Stimulated activated CD8-positive, alpha-beta memory T cell treated with anti-CD3 and anti-CD28 coated beads, Interleukin-2, amount 100 ng/mL, for 1 hour (primary cell): ENCODE data around the gene DIAPH2.

Source experiments
- DNase-seq, 2 donors: peaks; one replicate each; pipeline ENCODE4 v3.0.0-alpha.2; 2020; ENCODE audit warnings: low read depth in 2 of 2

DIAPH2 gene

DNA sequence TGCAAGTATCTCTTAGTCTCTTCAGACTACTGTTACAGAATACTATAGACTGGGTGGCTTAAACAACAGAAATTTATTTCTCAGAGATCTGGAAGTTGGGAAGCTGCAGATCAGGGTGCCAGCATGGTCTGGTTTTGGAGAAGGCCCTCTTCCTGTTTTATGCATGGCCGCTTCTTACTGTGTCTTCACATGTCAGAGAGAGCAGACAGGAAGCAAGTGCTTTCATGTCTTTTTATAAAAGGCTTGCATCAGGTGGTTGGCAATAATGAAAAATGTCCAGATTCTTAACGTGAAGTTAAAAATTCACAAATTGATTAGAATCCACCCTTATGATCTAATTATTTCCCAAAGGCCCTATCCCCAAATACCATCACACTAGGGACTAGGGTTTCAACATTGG lies 484.0 kb downstream of the DIAPH2 start:
- no peak for DNase-seq

DNA sequence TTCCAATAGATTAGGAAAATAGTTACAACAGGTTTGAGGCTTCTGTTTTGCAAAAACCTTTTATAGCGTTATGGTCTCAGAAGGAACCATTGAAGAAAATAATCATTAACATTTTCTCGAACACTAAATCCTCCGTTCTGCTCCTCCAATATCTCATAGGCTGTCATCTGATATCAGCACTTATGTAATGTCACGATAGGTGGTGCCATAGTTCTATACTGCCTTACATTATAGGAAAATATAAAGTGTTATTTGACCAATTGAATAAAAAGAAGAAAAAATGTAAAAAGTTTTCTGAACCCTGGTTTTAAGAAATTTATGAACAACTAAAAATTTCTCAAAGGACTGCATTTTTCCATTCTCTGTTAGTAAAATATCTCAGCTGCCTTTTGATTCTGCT lies 490.5 kb downstream of the DIAPH2 start:
- no peak for DNase-seq

DNA sequence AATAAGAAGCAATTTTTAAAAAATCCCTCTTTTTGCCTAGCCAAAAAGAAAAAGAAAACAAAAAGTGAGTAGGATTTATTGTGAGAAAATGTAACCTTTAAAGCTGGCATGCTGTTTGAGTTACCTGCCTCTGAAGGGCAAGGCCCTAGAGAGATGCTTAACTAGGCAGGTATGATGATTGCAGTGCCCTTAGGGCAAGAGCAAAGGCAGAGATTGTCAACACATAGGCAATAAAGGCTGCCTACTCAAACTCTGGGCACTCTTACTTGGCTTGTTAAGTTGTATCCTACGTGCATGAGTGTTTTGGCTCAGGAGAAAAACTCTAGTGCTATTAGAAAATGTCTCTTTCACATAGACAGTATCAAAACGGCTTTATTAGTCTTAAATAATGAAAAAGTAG lies 505.0 kb downstream of the DIAPH2 start:
- DNase-seq, result no peak

DNA sequence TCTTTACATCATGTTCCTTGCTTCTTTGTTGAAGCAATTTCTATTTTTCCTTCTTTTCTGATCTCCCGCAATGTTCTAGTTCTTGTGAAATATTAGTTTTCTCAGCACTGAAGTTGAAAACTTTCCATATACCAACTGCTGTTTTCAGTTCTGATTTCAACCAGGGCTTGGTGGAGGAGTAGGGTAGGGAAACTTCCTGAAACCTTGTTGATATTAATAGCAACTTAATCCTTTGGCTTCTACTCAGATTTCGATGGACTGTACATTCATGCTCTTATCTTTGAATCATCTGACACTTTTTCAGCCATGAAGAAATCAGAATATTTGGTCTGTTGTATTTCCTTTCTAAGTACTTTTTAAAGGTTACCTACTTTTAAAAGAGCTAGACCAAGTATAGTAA lies 514.9 kb downstream of the DIAPH2 start:
- DNase-seq, result no peak

DNA sequence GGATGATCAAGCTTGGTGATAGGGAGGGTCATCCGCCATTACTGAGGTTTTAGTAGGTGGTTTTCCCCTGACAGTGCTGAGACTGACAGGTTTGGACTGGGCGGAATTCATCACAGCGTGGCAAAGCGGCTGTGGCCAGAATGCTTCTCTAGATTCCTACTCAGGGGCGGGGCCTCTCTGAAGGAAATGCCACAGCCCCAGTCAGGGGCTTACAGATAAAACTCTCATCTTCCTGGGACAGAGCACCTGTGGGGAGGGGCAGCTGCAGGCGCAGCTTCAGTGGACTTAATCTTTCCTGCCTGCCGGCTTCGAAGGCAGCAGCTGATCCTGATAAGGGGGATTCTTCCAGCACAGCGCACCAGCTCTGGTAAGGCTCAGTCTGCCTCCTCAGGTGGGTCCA lies 515.8 kb downstream of the DIAPH2 start:
- DNase-seq, result no peak

DNA sequence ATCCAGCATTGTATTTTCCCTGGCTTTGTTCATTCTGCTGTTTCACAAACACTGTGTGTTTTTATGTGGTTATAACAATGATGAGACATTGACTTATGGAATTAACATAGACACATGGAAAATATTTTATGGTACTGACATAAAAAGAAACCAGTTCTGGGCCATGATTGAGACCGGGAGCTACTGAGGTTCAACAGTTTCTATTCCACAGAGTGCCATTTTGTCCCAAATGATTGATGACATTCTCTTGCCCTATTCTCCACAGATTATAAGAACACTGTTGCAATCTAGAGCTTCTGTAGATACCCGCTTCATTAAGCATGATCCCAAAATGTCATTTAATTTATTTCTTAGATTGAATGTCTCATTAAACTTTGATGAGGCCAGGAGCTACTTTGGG lies 525.9 kb downstream of the DIAPH2 start:
- no peak for DNase-seq

DNA sequence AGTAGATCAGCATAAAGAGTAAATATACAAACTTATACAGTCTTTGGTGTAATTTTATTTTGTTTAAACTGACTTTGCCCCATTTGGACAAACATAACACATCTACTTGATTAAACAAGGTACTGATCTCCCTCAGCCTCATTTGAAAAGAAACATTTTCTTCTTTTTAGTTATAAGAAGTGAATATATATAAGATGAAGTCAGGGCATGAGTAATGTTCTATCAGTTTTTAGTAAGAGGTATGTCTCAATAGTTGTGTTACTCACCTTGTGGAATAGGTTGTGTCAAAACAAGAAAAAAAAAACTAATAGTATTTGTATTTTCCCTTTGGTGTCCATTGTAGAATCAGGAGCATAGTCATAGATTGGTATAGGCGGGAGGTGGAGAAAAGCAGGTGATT lies 526.4 kb downstream of the DIAPH2 start:
- DNase-seq, result no peak

DNA sequence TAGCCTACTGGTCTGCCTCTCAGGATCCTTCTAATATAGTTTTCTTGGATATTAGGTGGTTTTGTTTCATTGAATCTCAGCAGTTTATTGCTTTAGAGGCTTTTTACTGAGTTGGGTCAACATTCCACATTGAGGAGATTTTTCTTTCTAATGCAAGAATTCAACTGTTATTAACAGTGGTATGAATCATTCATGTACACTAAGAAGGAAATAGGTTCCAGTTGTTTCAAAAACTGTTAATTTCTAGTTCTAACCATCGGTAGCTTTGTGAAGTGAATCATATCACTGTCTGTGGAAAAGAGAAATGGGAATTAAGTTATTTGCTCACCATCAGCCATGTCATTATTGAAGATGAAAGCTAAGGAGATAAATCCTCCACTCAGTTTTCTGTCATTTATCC lies 530.5 kb downstream of the DIAPH2 start:
- DNase-seq, result no peak

DNA sequence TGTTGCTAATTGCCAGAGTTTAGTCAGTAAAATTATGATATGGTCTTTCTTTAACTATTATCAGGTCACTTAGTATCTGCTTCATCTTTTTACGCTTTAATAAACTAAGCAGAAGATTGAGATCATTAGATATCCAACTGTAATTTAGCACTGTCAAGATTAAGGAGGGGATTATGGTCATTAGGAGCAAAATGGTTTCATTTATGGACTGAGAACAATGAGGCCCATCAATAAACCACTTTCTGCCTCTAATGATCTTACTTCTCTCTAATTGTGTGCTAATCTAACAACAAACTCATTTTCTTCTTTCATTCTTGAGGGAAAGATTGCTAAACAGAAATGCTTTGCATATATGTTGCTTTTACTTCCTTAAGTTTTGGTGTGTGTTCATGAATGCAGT lies 539.5 kb downstream of the DIAPH2 start:
- no peak for DNase-seq

DNA sequence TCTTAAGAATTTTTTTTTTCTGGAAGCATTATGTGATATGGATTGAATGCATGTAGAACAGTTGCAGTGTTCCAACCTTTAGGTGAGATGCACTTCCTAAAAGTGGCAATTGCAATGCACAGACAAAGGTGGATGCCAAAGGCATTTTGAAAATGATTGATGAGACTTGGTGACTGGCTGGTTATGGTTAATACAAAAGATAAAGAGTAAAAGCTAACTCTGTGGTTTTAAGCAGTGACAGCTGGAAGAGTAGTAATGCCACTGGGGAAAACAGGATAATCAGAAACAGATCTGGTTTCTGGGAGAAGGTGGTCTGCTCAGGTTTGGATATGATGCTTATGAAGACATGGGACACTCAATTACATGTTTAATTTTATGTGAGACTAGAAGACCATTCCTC lies 544.7 kb downstream of the DIAPH2 start:
- DNase-seq, result no peak

DNA sequence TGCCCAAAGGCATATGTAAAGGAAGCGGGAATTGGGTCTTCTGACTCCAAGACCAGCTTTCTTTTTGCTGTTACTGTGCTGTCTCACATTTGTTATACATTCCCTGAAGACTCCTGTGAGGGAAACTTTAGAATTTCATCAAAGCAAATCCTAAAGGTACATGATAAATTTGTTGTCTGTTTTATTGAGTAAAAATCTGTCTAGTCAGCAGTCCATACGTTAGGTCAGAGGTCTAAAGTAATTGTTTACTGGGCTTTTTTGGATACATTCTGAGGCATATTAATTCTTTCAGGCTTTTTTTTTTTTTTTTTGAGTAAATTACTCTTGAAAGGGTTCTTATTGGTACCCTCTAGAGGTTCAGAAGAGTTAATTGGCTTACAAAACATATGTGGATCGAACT lies 546.3 kb downstream of the DIAPH2 start:
- no peak for DNase-seq

DNA sequence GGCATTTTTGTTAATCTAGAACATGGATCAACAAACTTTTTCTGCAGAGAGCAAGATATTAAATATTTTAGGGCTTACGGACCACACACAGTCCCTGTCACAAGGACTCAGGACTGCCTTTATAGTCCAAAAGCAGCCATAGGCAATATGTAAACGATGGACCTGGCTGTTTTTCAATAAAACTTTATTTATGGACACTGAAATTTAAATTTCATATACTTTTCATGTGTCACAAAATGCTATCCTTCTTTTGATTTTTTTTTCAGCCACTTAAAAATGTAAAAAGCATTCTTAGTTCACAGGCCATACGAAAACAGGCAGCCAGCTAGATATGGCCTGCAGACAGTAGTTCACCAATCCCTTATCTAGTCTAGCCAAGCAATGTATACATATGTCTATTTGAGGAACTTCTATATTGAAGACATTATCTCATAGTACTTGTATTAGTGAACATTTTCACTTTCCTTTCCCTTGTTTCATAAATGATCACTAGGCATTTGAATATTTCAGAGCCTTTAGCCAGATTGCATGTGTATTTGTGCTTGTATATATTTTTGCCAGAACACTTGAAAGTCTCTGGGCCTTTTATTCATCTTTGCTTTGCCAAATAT lies 549.9 kb downstream of the DIAPH2 start:
- DNase-seq, result no peak

DNA sequence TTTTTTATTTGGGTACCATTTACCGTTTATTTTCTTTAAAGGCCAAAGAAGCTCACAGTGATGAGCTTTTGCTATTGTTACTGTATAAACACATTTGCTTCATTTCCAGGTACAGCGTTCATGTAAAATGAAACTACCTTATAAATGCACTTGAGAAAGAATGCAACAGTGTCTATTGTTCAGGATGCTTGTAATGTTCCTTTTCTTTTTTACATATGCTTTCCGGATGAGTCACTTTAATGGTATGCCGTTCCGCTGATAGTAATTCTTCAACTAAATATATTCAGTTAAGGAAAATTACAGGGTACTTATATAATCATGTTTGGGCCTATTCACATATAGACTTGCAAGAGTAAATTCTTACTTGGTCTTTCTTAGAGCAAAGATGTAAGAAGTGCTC lies 554.0 kb downstream of the DIAPH2 start:
- DNase-seq, result no peak

DNA sequence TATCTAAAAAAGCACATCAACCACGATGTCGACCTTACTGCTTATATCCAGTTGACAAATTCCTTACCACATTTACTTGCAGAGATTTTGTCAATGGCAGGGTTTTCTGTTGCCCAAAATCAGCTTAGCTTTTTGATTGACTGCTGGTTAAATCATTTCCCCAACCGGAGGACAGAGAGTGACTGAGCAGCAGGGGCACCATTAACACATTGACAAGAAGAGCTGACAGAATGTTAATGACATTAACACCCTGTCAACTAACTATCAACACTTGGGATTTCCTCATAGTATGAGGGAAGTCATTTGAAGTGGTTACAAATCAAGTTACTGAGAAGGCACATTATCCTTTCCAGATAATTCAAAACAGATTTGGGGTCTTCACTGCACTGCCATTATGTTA lies 567.5 kb downstream of the DIAPH2 start:
- no peak for DNase-seq

DNA sequence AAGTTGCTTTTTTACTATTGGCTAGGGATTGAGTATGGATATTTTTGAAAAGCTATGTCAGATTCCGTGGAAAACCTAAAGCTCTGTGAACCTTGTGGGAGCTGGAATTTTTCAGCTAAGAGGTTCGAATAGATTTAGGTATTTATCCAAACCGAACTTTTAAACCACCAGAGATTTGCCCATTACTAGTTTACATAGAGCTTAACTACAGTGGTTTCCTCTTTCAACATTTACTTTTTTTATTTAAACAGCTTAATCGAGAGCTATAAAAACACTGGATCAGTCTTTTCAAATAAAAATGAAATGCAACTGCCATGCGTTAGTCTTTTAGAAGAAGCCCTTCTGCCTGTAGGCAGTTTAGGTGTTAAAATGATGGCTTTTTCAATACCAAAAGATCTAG lies 576.0 kb downstream of the DIAPH2 start:
- no peak for DNase-seq

DNA sequence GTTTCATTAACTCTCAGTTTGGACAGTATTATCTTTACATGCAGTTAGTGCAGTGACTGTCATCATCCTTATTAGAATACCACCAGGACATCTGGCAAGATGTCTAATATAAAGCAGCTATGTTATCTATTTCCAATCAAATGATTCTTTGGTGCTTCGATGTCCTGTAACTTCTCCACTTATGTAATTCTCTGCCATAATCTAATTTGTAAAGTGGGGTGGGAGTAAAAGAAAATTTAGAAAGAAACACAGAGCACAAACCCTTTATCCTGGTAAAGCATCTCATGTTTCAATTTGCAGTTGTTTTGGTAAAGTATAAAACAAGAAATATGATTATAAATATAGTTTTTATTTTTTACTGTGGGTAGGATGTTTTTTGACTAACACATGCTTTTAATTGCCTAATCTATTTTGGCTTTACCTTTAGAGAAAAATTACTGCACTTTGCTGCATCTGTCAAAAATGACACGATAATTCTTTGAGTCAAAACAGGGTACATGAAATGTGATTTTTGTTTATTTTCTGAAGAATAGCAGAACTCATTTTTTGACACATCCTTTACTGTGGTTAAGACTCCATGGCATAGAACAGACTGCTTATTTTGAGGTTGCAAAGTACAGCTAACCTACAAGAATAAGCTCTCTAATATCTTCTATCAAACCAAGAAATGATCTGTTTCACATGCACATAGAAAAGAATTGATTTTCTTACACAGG lies 581.9 kb downstream of the DIAPH2 start:
- no peak for DNase-seq

DNA sequence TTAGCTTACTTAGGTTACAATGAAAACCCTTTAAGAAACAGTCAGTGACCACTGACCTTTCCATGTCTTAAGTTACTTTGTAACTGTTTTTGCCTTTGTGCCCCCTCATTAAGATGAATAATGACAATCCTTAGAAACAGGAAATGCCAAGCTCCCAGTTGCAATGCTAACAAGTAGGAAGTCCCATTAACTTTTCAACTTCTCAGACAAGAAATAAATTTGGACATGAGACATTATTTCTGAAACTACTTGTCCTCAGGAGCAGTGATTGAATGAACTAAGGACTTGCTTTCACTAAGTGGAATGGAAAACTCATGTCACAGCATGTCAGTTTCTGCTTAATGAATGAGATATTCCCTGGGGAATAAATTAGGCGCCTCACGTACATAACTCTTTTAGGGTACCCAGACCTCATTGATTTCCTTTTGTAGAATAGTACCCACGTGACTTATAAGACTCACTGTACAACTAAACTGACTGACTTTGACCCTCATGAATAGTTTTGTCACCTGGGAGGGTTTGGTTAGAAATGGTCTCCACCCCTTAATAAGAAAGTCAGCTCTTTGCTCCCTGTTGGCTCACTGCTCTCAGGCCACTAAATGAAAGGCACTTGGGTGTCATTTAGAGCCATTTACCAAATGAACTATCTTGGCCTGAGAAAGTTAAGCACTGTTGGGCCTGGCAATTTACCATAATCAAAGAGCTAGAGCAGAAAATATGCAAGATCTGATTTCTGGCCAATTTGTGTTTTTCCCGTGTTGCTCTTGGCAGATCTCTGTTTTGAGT lies 582.9 kb downstream of the DIAPH2 start:
- no peak for DNase-seq

DNA sequence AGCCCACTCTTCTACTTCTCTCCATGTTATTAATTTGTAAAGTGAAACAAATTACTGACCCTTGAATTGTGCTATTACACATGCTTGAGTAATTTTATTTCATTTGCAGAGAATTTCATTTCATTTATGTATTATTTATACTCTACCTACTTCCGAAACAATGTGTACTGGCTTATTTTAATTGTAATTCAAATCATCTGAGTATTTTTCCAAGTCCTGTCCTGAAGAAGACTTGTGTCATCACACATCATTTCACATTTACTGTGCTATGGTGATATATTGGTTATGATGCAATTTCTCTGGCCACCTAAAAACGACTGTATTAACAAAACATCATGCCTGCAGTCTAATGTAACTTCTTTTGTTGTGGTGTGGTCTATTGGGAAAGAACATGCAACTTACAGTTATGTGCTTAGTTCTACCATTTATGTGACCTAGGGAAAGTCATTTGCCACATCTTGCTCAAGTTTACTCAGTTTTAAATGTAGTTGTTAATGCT lies 583.6 kb downstream of the DIAPH2 start:
- DNase-seq, result no peak

DNA sequence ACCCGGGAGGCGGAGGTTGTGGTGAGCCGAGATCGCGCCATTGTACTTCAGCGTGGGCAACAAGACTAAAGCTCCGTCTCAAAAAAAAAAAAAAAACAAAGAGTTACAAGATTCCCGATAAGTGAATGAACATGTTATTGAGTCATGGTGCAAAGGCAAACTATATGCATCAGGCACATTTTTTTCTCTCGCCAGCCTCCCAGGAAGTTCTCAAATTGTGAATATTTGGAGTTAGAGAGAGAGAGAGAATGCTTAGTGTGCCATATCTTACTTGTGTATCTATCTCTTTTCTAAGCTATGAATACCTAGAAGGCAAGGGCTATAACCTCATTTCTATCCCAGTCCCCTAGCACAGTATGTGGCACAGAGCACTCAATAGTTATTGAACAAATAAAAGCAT lies 599.9 kb downstream of the DIAPH2 start:
- no peak for DNase-seq

DNA sequence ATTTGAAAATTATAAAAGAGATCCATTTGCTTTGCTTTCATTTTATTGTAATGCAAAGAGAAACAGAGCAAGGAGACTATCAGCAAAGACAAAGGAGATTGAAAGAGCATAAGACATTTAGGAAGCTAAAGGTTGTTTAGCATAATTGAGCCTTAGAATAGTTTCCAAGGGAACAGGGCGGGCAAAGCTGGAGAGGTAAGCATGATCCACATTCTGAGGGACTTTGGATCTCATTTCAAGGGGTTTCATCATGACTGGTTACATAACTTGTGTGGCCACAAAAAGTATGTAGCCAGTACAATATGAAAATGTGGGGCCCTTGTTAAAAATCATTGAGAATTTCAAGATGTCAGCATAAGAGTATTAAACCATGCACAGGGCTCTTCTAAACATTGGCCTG lies 605.6 kb downstream of the DIAPH2 start:
- no peak for DNase-seq

DNA sequence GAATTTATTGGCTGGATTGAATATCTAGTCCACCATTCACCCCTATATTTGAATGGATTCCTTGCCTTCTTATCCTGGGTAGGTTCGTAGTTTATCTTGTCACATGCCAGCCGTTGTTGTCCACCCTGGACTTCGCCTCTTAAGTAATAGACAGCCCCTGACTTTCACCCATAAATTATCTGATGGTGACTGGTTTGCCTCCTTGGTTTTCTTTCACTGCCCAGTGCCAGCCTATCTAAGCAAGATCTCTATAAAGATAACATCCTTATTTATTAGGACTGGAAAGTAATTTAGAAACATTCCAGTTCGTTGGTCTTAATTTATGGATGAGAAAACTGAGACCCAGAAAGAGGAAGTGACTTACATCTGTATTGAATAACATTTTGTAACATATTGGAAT lies 609.4 kb downstream of the DIAPH2 start:
- no peak for DNase-seq

DNA sequence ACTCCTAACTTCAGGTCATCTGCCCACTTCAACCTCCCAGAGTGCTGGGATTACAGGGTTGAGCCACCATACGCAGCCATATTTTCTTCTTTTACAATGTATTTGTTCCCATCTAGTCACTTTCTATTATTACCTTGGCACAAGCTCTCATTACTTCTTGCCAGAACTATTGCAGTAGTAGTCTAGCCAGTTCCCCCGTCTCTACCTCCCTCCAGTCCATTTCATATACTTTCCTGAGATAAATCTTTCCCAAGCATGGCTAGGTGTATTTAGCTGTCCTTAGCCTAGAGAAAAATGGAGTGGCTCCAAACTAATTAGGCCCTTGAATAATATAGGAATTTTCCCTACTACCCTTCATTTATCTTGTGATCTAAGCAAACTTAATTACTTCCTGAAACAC lies 611.3 kb downstream of the DIAPH2 start:
- DNase-seq, result no peak
